HG03175 (cell line): ENCODE measurements around the gene MARCHF10.

ENCODE experiments used
- ATAC-seq: cut with Tn5 transposase; IDR thresholded peaks from one replicate; pipeline ENCODE4 v1.9.1; 2021; ENCODE audit warnings: mild to moderate bottlenecking, moderate library complexity; ENCODE audit not compliant: unreplicated experiment

The MARCHF10 gene

DNA sequence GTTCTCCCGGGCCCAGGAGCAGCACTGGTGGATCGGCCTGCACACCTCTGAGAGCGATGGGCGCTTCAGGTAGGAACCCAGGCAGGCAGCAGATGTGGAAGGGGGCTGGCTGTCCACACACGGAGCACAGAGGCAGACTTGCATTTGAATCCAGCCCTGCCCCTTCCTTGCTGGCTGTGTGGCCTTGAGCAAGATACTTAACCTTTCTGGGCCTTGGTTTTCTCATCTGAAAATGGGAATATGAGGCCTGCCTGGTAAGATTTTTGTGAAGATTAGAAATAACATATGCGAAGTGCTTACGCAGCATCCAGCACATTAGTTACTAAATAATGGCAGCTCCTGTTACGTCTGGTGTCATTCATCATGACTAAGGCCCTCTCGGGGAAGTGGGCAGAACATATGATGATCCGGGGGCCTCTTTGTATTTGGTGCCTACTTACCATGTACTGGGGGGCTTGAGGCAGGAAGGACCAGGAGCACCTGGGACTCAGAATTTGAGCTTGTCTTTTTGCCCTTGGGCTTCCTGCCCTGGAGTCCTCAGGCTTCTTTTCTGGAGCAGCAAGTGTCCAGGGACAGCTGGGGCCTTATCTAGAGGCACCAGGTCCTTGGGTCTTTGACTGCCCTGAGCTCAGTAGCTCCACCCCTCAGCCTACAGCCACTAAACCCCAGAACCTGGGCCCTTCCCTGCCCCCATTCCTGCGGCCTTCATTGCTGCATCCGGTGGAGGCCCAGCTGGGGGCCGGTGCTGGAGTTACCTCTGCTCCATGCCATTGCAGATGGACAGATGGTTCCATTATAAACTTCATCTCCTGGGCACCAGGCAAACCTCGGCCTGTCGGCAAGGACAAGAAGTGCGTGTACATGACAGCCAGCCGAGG, 126.8 kb downstream of the MARCHF10 start:
- no peak for ATAC-seq

DNA sequence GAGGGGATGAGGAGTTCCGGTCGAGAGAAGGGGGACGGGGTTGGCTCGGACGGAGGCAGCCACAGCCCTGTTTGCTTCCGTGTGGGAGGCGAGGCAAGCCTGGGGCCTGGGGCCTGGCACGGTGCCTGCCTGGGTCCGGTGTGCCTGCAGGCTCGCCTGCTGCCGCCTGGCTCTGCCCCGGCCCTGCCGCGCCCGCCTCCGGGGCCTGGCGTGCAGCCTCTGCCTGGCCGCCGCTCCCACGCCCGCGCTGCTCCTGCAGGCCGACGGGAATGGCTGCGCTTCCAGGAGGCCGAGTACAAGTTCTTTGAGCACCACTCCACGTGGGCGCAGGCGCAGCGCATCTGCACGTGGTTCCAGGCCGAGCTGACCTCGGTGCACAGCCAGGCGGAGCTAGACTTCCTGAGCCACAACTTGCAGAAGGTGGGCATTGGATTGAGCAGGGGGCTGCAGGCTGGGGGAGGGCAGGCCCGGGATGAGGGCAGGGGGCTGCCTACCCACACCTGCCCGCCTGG, 127.5 kb downstream of the MARCHF10 start:
- ATAC-seq: no peak

DNA sequence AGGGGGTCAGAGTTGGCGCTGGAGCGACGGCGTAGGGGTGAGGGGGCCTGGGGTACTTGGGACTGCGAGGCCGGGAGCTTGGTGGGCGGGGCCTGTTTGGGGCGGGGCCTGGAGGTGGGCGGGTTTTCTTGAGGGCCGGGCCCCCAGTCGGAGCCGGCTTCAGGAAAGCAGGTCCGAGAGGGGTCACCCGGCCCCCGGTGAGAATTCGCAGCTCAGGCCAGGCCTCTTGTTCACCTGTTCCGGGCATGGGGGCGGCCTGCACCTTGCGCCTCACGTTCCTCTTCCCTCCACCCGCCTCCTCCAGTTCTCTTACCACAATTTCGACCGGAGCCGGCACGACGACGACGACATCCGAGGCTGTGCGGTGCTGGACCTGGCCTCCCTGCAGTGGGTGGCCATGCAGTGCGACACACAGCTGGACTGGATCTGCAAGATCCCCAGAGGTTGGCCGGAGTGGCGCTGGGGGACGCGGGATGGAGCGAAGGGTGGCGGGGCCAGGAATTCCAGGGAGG, 128.2 kb downstream of the MARCHF10 start:
- ATAC-seq: no peak

DNA sequence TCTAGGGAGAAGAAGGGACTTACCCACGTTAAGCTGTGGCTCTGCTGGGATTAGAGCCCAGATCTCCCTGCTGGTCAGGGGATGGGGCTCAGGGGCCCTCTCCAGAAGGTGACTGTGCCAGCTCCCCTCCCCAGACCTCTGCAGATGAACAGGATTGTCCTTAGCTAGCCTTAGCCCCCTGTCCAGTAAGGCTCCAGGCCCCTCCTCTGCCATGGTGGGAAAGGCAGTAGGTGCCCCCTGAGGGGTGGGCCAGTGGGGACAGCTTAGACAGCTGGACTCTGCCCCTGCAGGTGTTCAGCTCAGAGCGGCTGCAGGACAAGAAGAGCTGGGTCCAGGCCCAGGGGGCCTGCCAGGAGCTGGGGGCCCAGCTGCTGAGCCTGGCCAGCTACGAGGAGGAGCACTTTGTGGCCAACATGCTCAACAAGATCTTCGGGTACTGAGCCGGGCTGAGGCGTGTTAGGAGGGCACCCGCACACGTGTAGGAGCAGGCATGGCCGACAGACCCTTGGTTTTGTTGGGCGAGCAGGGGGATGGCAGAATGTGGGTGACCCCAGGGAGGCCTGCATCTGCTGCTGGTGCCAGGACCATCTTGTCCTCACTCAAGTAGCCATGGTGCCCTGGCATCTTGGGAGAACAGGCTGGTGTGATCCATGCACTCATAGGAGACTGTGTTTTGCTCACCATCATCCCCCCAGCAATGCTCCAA, 129.7 kb downstream of the MARCHF10 start:
- ATAC-seq: no peak

DNA sequence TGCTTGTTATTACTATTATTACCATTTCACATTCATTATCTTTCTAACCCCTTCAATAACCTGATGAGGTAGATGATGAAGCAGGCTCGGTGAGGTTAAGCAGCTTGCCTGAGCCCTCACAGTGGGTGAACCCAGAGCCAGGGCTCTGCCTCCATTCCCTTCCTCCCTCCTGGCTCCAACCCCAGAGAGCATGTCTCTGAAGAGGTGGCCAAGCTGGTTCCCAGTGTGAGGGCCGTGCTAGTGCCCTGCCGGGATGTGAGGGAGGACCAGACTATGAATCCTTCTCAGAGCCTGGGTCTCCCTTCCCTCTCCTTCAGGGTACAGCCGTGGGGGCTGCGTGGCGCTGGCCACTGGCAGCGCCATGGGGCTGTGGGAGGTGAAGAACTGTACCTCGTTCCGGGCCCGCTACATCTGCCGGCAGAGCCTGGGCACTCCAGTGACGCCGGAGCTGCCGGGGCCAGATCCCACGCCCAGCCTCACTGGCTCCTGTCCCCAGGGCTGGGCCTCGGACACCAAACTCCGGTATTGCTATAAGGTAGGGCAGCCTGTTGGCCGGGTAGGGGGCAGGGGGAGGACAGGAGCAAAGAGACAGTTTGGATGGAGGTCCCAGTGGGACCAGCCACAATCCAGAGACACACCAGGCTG, 131.0 kb downstream of the MARCHF10 start:
- no peak for ATAC-seq

DNA sequence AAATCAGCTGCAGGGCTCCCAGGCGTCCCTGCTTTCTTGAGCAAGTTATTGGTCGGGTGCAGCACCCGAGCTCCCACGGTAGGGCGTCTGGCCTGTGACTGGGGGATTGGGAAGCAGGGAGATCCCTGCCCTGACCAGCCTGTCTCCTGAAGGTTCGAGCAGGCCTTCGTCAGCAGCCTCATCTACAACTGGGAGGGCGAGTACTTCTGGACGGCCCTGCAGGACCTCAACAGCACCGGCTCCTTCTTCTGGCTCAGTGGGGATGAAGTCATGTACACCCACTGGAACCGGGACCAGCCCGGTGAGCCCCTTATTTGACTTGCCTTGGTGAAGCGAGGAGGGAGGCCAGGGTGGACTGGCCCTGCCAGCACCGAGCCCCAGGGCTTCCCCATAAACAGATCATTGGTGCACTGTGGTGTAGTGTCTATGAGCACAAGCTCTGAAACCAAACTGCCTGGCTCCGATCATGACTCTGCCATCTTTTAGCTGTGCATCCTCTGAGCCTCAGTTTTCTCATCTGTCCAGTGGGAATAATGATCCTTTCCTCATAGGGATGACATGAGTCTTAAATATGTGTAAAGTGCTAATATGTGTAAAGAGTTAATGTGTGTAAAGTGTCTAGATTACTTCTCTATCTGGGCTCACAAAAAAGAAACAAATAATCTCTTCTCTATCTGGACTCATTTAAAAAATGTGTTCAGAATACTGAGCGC, 131.7 kb downstream of the MARCHF10 start:
- no peak for ATAC-seq

DNA sequence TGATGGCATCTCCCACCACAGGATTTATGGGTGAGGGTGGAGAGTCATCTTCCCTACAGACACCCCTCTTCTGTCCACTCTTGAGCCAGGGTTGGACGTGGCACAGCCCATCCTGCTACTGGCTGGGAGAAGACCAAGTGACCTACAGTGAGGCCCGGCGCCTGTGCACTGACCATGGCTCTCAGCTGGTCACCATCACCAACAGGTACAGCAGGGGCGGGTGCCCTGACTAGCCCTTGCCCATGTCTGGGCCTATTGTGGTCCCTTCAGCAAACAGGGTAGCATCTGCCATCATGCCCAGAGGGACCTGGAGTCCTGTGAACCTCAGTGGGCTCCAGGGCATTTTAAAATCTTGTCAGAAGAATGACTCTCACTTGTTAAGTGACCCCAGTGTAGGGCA, 132.4 kb downstream of the MARCHF10 start:
- no peak for ATAC-seq

DNA sequence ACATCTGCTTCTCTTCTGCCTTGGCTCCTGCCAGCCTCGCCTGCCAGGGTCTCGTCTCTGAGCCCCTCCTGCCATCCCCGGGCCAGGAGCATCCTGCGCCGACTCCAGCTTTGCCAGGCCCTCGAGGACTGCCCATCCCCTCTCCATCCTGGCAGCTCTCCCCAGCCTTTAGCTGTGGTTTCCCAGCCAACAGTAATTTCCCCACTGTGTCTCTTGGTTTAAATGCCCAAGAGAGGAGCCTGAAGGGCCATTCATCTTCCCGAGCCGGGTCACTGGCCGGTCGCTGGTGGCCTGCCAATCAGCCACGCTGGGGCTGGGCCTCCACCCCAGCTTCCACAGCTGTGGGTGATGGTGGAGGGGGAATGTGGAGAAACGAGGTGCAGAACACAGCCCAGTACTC, 132.9 kb downstream of the MARCHF10 start:
- no peak for ATAC-seq

DNA sequence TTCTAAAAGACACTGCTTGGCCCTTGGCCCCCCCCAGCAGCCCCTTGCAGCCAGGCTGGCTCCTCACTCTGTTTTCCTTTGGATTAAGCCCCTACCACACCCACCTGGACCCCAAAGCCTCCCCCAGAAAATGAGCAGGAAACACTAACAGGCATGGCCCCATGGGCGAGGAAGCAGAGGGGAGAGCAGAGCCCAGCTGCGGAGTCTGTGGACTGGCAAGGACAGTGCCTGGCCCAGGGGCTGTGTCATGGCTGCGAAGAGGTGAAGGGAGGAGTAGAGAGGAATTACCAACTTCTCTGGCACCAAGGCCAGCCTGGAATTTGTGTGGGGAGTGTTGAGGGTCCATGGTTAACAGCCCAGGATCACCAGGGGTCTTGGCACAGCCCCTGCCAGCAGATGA, 133.3 kb downstream of the MARCHF10 start:
- ATAC-seq: no peak

DNA sequence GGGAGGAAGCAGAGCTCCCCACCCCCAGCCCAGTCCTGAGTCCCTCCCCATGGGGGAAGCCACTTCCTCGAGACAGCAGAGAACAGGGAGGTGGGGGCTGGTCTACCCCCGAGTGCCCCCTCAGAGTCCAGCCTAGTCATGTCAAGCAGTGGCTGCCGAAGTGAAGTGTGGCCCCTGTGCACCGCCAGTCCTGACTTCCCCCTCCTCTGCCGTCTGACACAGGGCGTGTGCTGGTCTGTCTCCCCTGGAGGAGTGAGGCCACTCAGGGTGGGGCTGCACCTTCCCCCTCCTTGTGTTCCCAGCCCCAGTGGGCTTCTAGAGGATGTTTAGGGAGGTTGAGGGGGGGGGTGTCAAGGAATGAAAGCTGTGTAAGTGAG, 133.8 kb downstream of the MARCHF10 start:
- ATAC-seq: no peak

DNA sequence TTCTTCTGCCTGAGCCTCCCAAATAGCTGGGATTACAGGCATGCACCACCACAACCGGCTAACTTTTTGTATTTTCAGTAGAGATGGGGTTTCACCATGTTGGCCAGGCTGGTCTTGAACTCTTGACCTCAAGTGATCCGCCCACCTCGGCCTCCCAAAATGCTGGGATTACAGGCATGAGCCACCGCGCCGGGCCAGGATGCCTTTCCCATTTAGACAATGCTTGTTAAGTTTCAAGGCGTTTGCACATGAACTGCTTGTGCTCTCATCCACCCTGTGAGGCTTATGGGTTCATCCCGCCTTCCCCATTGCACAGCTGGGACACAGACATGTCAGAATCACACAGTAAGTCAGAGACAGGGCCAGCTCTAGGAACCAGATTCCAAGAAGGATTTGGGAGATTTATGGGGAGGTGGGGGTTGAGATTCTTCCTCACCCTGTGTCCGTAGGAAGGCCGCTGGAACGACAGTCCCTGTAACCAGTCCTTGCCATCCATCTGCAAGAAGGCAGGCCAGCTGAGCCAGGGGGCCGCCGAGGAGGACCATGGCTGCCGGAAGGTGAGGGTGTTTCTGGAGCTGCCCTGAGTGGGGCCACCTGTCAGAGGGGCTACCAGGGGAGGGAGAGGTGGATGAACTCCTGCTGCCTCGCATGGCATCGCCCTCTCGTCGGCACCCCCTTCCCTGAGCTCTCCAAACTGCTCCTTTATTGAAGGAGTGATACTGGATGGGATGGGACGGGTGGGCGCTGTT, 134.3 kb downstream of the MARCHF10 start:
- ATAC-seq: no peak

DNA sequence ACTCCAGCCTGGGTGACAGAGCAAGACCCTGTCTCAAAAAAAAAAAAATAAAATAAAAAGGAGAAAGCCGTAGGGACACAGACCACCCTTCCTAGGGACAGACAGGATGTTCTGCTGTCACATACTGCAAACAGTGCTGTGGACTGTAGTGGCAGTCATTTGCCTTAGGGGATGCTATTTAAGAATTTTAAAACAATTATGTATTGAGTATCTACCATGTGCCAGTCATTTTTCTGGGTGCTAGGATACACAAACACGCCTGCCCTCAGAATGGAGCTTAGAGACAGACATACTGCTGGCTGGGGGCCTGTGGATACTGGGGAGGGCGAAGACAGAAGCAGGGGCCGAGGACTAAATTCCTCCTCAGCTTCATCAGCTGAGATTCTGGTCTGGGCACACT, 135.2 kb downstream of the MARCHF10 start:
- ATAC-seq: no peak

DNA sequence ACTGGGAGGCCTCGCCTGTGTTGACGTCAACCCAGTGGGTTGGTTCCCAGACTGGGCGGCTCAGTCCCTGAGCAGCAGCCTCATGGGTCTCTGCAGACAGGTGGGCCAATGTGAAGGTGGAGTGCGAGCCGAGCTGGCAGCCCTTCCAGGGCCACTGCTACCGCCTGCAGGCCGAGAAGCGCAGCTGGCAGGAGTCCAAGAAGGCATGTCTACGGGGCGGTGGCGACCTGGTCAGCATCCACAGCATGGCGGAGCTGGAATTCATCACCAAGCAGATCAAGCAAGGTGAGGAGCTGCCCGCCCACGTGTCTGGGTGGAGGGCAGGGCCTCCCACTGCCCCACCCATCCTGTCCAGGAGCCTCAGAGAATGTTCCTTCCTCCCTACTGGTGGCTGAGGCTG, 136.6 kb downstream of the MARCHF10 start:
- no peak for ATAC-seq

DNA sequence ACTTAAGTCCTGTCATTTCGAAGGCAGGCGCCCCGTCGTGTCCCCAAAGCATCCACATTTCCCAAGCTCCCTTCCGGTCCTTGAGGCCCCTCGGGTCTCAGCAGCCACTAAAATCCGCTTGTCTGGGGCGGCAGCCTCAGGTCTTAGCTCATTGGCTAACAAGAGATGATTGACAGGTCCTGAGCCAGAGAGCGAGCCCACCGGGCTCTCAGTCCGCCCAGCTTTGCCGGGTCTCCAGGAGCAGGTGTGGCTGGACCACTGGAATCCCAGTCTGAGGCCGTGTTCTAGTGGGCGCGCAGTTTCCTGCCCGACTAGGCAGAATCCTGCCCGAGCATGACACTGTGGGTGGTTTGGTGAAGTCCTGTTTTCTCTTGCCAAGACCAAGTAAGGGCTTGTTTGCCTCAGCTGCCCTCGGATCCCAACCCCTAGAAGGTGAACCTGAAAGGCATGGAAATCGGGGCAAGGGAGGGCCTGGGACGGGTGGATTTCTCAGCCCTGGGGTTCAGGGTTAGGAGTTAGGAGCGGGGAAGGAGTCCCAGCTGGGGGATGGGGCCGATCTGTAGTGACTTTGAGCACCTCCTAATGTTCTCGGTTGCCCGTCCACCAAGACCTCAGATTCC, 137.8 kb downstream of the MARCHF10 start:
- ATAC-seq: no peak

DNA sequence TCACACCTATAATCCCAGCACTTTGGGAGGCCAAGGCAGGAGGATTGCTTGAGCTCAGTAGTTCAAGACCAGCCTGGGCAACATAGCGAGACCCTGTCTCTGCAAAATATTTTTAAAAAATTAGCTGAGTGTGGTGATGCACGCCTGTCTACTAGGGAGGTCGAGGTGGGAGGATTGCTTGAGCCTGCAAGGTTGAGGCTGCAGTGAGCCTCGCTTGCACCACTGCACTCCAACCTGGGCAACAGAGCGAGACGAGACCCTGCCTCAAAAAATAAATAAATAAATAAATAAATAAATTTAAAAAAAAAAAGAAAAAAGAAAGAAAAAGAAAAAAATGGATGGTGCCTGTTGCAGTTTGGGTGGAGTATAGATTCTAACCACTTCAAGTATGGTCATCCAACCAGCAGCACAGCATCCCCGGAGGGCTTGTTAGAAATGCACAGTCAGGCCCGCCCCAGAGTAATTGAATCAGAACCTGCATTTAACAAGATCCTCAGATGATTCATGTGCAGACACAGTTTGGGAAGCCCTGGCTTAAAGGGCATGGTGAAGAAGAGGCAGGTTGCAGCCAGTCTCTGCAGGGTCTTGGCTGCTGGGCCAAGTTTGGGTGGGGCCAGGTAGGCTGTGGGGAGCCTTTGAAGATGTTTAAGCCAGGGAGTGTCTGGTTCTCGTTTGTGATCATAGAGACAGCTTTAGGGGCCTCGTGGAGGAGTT, 139.9 kb downstream of the MARCHF10 start:
- ATAC-seq: no peak

DNA sequence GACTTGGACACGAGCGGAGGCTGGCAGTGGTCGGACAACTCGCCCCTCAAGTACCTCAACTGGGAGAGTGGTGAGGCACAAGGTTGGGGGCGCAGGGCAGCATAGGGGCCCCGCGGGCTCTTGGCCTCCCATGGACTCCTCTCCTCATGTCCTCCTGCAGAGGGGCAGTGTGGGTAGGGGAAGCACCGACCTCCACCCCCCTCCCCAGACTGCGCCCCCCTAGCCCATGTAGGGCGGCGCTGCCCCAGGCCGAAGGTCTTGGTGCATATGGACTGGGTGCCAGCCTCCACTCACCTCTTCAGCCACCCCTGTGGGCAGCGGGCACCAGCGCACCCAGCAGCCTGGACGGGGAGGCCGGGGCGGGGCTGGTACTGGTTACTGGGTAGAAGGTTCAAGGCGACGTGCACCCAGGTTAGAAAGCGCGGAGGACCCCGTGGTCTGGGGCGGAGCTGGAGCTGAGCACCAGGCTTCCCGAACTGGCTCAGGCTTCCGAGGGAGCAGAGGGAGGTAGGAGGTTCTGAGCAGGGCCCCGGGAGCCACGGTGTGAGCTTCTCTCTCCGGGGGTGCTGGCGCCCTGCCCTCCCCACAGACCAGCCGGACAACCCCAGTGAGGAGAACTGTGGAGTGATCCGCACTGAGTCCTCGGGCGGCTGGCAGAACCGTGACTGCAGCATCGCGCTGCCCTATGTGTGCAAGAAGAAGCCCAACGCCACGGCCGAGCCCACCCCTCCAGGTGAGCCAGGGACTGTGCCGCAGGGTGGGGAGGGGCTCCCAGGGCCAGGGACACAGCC, 141.1 kb downstream of the MARCHF10 start:
- no peak for ATAC-seq

DNA sequence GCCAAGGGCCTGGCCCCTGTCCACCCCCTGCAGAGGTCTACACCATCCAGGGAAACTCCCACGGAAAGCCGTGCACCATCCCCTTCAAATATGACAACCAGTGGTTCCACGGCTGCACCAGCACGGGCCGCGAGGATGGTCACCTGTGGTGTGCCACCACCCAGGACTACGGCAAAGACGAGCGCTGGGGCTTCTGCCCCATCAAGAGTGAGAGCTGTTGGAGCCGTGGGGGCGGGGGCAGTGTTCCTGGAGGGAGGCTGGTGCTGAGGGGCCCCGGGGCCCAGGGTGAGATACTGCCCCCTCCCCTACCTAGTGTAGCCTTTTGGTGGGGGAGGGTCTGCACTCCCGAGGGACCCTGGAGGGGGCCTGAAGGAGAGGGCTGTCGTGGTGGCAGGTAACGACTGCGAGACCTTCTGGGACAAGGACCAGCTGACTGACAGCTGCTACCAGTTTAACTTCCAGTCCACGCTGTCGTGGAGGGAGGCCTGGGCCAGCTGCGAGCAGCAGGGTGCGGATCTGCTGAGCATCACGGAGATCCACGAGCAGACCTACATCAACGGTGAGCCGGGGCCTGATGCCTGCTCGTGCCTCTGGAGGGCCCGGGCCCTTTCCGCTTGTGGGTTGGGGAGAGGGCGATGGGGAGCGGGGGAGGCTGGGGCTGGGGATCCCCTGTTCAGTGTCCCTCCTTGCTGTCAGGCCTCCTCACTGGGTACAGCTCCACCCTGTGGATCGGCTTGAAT, 141.9 kb downstream of the MARCHF10 start:
- no peak for ATAC-seq

DNA sequence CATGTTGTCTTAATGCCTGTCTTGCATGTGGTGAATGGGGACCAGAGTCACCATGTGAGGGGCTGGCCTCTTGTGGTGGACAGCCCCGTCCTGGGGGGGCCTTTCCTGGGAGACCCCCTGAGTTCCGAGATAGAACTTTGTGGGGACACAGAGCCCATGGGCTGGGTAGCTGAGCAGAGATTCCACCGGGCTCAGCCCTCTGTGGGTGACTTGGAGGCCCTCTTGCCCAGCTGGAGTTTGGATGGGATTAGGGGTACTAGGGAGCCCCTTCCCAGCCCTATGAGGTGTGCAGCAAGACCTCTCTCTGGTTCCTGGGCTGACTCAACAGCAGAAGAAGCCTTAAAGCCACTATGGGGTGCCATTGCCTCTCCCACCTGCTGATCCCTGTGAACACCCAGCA, 142.5 kb downstream of the MARCHF10 start:
- ATAC-seq: no peak
